Measurements from ENCODE around the gene PPP3CA.

GRCh38 chr4:101027721-101028120 lies 319.6 kb downstream of the PPP3CA start:
- TF ChIP-seq CTCF (IDR thresholded peaks at IDR 0.05; ENCODE audit: low read length), result no peak
- no peak for TF ChIP-seq EZH2 (IDR thresholded peaks at IDR 0.05; ENCODE audit: borderline replicate concordance, low read length)
